ENCODE data around the gene PBRM1. TPM values are rescaled to one million over a fixed set of nuclear protein-coding genes. Genes with fewer than 3 reads are reported as not detected.

Gene PBRM1
- total RNA-seq, 1 experiment from 2014 or later: 40.0 TPM

DNA sequence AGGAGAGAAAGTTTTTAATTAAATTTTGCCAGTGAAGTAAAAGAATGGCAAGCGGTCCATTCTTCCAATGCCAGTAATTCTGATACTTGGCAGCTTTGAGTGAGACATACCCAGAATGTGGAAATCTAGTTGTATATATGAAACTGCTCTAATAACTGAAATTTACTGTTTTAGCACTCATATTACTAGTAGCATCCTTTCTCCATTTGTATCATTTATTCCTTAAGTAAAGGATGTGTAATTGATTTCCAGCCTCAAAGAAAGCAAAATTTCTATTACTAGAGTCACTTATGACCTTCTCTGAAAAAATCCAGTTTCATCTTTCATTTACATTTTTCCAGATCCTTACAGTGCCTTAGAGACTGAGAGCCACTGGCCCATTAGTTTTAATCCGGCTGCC is 65.1 kb downstream of the PBRM1 start:
- Histone ChIP-seq H2AFZ (ENCODE audit: low read depth, low read length, poor library complexity, severe bottlenecking) (no peak overlapping the region), H3K36me3 (ENCODE audit: control insufficient read depth in 1 of 2, insufficient read depth in 2 of 2, low read length in 2 of 2) (peaks cover 8 to 12% of the 10 kb centered on the region in 2 experiments; a peak in 3 of 4 replicates), H3K27ac (ENCODE audit: low read depth, low read length) (no peak overlapping the region), H3K9me3 (ENCODE audit: control insufficient read depth in 1 of 2, insufficient read depth in 1 of 2, low read depth in 1 of 2, low read length in 2 of 2) (no peaks in the 10 kb centered on the region), H3K4me2 (ENCODE audit: low read length) (no peak overlapping the region), H3K9ac (ENCODE audit: low read length) (no peak overlapping the region), H4K20me1 (ENCODE audit: insufficient read depth) (no peaks in the 10 kb centered on the region), H3K79me2 (ENCODE audit: insufficient read depth, low read length) (no peaks in the 10 kb centered on the region), H3K9me2 (ENCODE audit: insufficient read depth) (no peaks in the 10 kb centered on the region), H3K4me3 (replicated peaks in 1 of 2; ENCODE audit: low read depth in 1 of 2, low read length in 2 of 2) (no peak overlapping the region), H3K4me1 (ENCODE audit: control insufficient read depth in 1 of 2, insufficient read depth in 2 of 2, low read length in 2 of 2) (no peaks in the 10 kb centered on the region; a peak in 1 of 4 replicates), H3K27me3 (ENCODE audit: insufficient read depth, low read length) (no peaks in the 10 kb centered on the region)
- intact Hi-C loops (cut with micrococcal nuclease): no loop called here
- RAD21 ChIA-PET (ENCODE audit: low non-redundant PET in 1 of 2, low total read pairs in 2 of 2, uncharacterized antibody in 2 of 2, unreplicated experiment in 2 of 2): no interaction called here
- POLR2A ChIA-PET: no interaction called here
- DNase-seq (ENCODE audit: low read depth, low spot score): no peak
- BruUV-seq (replicated peaks): no TSS peak
- ATAC-seq: no peak
- CTCF ChIA-PET: no interaction called here
- TF ChIP-seq POLR2AphosphoS5 (IDR thresholded peaks at IDR 0.05; ENCODE audit: low read depth, low read length): no peak

DNA sequence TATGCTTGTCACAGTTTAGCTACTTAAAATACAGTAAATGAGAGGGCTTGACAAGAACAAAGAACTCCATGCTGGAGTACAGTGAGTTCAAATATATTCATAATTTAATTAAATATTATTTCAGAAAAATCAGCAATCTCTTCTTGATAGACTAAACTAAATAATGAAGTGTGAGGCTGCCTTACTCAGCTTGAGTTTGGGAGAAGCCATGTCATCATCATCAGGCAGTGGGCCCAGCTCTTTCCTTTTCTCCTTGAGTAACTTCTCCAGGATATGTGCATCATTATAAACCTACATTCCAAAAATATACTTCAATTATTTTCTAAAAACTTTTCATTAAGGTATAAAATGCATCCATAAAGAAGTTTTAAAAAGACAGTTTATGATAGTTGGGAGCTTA is 70.5 kb downstream of the PBRM1 start:
- peaks cover 0 to 8% of the 10 kb centered on the region in 2 experiments; a peak in 2 of 4 replicates for H3K4me1 ChIP-seq (ENCODE audit: control insufficient read depth in 1 of 2, insufficient read depth in 2 of 2, low read length in 2 of 2)
- peaks cover 0 to 14% of the 10 kb centered on the region in 2 experiments; a peak in 3 of 4 replicates for H3K36me3 ChIP-seq (ENCODE audit: control insufficient read depth in 1 of 2, insufficient read depth in 2 of 2, low read length in 2 of 2)
- POLR2A ChIA-PET: no interaction called here
- no peaks in the 10 kb centered on the region for H3K9me3 ChIP-seq (ENCODE audit: control insufficient read depth in 1 of 2, insufficient read depth in 1 of 2, low read depth in 1 of 2, low read length in 2 of 2)
- no peaks in the 10 kb centered on the region for H4K20me1 ChIP-seq (ENCODE audit: insufficient read depth)
- no peak overlapping the region for H3K4me3 ChIP-seq (replicated peaks in 1 of 2; ENCODE audit: low read depth in 1 of 2, low read length in 2 of 2)
- CTCF ChIA-PET: no interaction called here
- H3K27me3 ChIP-seq (ENCODE audit: insufficient read depth, low read length): no peaks in the 10 kb centered on the region
- no peak for DNase-seq (ENCODE audit: low read depth, low spot score)
- ATAC-seq: no peak
- no peak overlapping the region for H3K27ac ChIP-seq (ENCODE audit: low read depth, low read length)
- no peak overlapping the region for H3K9ac ChIP-seq (ENCODE audit: low read length)
- RAD21 ChIA-PET (ENCODE audit: low non-redundant PET in 1 of 2, low total read pairs in 2 of 2, uncharacterized antibody in 2 of 2, unreplicated experiment in 2 of 2): no interaction called here
- peak overlapping the region; percentile 13; the same call in 1 of the 2 replicates for H3K4me2 ChIP-seq (ENCODE audit: low read length)
- no peaks in the 10 kb centered on the region for H3K9me2 ChIP-seq (ENCODE audit: insufficient read depth)
- no TSS peak for BruUV-seq (replicated peaks)
- H3K79me2 ChIP-seq (ENCODE audit: insufficient read depth, low read length): no peaks in the 10 kb centered on the region
- TF ChIP-seq EZH2 (IDR thresholded peaks at IDR 0.05) (no peak), RAD21 (IDR thresholded peaks at IDR 0.05; ENCODE audit: low read depth) (no peak), EZH2phosphoT487 (IDR thresholded peaks at IDR 0.05; ENCODE audit: borderline replicate concordance) (no peak), ZNF274 (IDR thresholded peaks at IDR 0.05; ENCODE audit: low read depth, low read length) (no peak), POLR2AphosphoS5 (IDR thresholded peaks at IDR 0.05; ENCODE audit: low read depth, low read length) (no peak), CBX3 (IDR thresholded peaks at IDR 0.05; ENCODE audit: low read depth) (no peak), SIN3A (IDR thresholded peaks at IDR 0.05; ENCODE audit: low read depth) (no peak), SRF (IDR thresholded peaks at IDR 0.05; ENCODE audit: low read depth) (no peak), TCF7L2 (IDR thresholded peaks at IDR 0.05; ENCODE audit: borderline replicate concordance, extremely low read depth, insufficient read depth, insufficient read length) (no peak), FOSL1 (IDR thresholded peaks at IDR 0.05; ENCODE audit: low read depth) (no peak)
- TF ChIP-seq, protein P1, sequence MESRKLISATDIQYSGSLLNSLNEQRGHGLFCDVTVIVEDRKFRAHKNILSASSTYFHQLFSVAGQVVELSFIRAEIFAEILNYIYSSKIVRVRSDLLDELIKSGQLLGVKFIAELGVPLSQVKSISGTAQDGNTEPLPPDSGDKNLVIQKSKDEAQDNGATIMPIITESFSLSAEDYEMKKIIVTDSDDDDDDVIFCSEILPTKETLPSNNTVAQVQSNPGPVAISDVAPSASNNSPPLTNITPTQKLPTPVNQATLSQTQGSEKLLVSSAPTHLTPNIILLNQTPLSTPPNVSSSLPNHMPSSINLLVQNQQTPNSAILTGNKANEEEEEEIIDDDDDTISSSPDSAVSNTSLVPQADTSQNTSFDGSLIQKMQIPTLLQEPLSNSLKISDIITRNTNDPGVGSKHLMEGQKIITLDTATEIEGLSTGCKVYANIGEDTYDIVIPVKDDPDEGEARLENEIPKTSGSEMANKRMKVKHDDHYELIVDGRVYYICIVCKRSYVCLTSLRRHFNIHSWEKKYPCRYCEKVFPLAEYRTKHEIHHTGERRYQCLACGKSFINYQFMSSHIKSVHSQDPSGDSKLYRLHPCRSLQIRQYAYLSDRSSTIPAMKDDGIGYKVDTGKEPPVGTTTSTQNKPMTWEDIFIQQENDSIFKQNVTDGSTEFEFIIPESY (IDR thresholded peaks at IDR 0.05; ENCODE audit: extremely low read depth, insufficient replicate concordance, low read length): no peak
- TF ChIP-seq, protein P2, sequence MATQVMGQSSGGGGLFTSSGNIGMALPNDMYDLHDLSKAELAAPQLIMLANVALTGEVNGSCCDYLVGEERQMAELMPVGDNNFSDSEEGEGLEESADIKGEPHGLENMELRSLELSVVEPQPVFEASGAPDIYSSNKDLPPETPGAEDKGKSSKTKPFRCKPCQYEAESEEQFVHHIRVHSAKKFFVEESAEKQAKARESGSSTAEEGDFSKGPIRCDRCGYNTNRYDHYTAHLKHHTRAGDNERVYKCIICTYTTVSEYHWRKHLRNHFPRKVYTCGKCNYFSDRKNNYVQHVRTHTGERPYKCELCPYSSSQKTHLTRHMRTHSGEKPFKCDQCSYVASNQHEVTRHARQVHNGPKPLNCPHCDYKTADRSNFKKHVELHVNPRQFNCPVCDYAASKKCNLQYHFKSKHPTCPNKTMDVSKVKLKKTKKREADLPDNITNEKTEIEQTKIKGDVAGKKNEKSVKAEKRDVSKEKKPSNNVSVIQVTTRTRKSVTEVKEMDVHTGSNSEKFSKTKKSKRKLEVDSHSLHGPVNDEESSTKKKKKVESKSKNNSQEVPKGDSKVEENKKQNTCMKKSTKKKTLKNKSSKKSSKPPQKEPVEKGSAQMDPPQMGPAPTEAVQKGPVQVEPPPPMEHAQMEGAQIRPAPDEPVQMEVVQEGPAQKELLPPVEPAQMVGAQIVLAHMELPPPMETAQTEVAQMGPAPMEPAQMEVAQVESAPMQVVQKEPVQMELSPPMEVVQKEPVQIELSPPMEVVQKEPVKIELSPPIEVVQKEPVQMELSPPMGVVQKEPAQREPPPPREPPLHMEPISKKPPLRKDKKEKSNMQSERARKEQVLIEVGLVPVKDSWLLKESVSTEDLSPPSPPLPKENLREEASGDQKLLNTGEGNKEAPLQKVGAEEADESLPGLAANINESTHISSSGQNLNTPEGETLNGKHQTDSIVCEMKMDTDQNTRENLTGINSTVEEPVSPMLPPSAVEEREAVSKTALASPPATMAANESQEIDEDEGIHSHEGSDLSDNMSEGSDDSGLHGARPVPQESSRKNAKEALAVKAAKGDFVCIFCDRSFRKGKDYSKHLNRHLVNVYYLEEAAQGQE (IDR thresholded peaks at IDR 0.05; ENCODE audit: low read depth): no peak
- intact Hi-C loops (cut with micrococcal nuclease): no loop called here
- no peak overlapping the region for H2AFZ ChIP-seq (ENCODE audit: low read depth, low read length, poor library complexity, severe bottlenecking)

Data from HCT116 (cell line).